ENCODE results near the gene SH3RF3.

GRCh38 chr2:109440499-109441156 is 311.6 kb downstream of the SH3RF3 start:
- TF ChIP-seq, protein P1, sequence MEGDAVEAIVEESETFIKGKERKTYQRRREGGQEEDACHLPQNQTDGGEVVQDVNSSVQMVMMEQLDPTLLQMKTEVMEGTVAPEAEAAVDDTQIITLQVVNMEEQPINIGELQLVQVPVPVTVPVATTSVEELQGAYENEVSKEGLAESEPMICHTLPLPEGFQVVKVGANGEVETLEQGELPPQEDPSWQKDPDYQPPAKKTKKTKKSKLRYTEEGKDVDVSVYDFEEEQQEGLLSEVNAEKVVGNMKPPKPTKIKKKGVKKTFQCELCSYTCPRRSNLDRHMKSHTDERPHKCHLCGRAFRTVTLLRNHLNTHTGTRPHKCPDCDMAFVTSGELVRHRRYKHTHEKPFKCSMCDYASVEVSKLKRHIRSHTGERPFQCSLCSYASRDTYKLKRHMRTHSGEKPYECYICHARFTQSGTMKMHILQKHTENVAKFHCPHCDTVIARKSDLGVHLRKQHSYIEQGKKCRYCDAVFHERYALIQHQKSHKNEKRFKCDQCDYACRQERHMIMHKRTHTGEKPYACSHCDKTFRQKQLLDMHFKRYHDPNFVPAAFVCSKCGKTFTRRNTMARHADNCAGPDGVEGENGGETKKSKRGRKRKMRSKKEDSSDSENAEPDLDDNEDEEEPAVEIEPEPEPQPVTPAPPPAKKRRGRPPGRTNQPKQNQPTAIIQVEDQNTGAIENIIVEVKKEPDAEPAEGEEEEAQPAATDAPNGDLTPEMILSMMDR (IDR thresholded peaks at IDR 0.05), result no peak
- TF ChIP-seq POLR2AphosphoS5 (IDR thresholded peaks at IDR 0.05; ENCODE audit: insufficient read depth in 1 of 2, low read depth in 1 of 2), result no peak

All from vagina (tissue), 2 donors.